Measurements from ENCODE around the gene ATP6V1G1. TPM values are rescaled to one million over a fixed set of nuclear protein-coding genes. Genes with fewer than 3 reads are reported as not detected.

The ATP6V1G1 gene
- polyA plus RNA-seq, 1 donor (not counting 4 experiments of a cell fraction or from before 2014, with no cell fraction given), result 214 TPM

- Histone ChIP-seq H3K4me3 (ENCODE audit: control insufficient read depth in 2 of 3, extremely low read depth in 1 of 3, insufficient read depth in 2 of 3, low read depth in 1 of 3, low read length in 3 of 3) (no peak overlapping the region), H3K27ac (ENCODE audit: control insufficient read depth, insufficient read depth, low read length) (no peak overlapping the region), H4K20me1 (ENCODE audit: control insufficient read depth, extremely low read depth, insufficient read depth, low read length) (no peaks in the 10 kb centered on the region), H3K9me3 (ENCODE audit: control insufficient read depth, low read depth, low read length) (no peaks in the 10 kb centered on the region), H3K36me3 (ENCODE audit: control insufficient read depth in 2 of 2, extremely low read depth in 1 of 2, insufficient read depth in 2 of 2, low read length in 2 of 2) (peaks cover 0 to 9% of the 10 kb centered on the region in 2 experiments), H2AFZ (ENCODE audit: control insufficient read depth, low read length) (no peak overlapping the region), H3K79me2 (ENCODE audit: control insufficient read depth, insufficient read depth, low read length) (no peaks in the 10 kb centered on the region), H3K4me1 (ENCODE audit: control insufficient read depth, extremely low read depth, insufficient read depth, low read length) (no peaks in the 10 kb centered on the region), H3K27me3 (ENCODE audit: control insufficient read depth, extremely low read depth, insufficient read depth, low read length) (no peaks in the 10 kb centered on the region), H3K9me1 (ENCODE audit: control insufficient read depth, extremely low read depth, insufficient read depth, low read length) (no peaks in the 10 kb centered on the region), H3K4me2 (ENCODE audit: control insufficient read depth, extremely low read depth, insufficient read depth, low read depth, low read length) (no peak overlapping the region), H3K9ac (ENCODE audit: control insufficient read depth, extremely low read depth, insufficient read depth, low read length) (no peak overlapping the region)
- TF ChIP-seq EZH2 (IDR thresholded peaks at IDR 0.05; ENCODE audit: low read length) (no peak), CTCF (optimal IDR thresholded peaks at IDR 0.05 in 1 of 3, IDR thresholded peaks at IDR 0.05 in 1 of 3, conservative IDR thresholded peaks at IDR 0.05 in 1 of 3; ENCODE audit: extremely low read depth in 1 of 3, insufficient read depth in 2 of 3, low read length in 3 of 3) (no peak)
- FAIRE-seq, result no peak
- no peak for DNase-seq (ENCODE audit: low read depth, low spot score)
- dilution Hi-C loops (cut with MboI; ENCODE audit: extremely low pct_ligation_motif_present, low sequenced_read_pairs), result no loop called here
Measured at GRCh38 chr9:114641967-114642366, 54.4 kb downstream of the ATP6V1G1 start.

DNA sequence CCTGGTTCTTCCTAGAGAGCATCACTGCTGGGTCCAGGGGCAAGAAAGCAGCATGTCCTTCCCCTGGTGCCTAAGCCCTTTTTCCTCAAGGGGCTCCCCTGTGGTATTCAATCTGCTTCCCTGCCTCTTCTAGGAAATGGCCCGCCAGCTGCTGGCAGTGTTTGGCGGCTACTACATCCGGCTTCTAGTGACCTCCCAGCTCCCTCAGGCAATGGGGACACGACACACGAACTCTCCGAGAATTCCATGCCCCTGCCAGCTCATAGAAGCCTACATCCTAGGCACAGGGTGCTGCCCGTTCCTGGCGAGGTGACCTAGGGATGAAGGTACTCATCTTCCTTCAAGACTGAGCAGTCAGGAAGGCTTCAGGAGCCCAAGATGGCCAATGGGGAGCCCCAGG lies 55.4 kb downstream of the ATP6V1G1 start:
- Histone ChIP-seq H3K9ac (ENCODE audit: control insufficient read depth, extremely low read depth, insufficient read depth, low read length) (no peak overlapping the region), H2AFZ (ENCODE audit: control insufficient read depth, low read length) (no peak overlapping the region), H3K36me3 (ENCODE audit: control insufficient read depth in 2 of 2, extremely low read depth in 1 of 2, insufficient read depth in 2 of 2, low read length in 2 of 2) (peaks cover 0 to 9% of the 10 kb centered on the region in 2 experiments), H3K4me3 (ENCODE audit: control insufficient read depth in 2 of 3, extremely low read depth in 1 of 3, insufficient read depth in 2 of 3, low read depth in 1 of 3, low read length in 3 of 3) (no peak overlapping the region), H3K27ac (ENCODE audit: control insufficient read depth, insufficient read depth, low read length) (no peak overlapping the region), H3K79me2 (ENCODE audit: control insufficient read depth, insufficient read depth, low read length) (no peaks in the 10 kb centered on the region), H3K9me1 (ENCODE audit: control insufficient read depth, extremely low read depth, insufficient read depth, low read length) (no peaks in the 10 kb centered on the region), H3K4me2 (ENCODE audit: control insufficient read depth, extremely low read depth, insufficient read depth, low read depth, low read length) (no peak overlapping the region), H3K4me1 (ENCODE audit: control insufficient read depth, extremely low read depth, insufficient read depth, low read length) (no peaks in the 10 kb centered on the region), H4K20me1 (ENCODE audit: control insufficient read depth, extremely low read depth, insufficient read depth, low read length) (no peaks in the 10 kb centered on the region), H3K27me3 (ENCODE audit: control insufficient read depth, extremely low read depth, insufficient read depth, low read length) (no peaks in the 10 kb centered on the region), H3K9me3 (ENCODE audit: control insufficient read depth, low read depth, low read length) (no peaks in the 10 kb centered on the region)
- no peak for FAIRE-seq
- TF ChIP-seq EZH2 (IDR thresholded peaks at IDR 0.05; ENCODE audit: low read length) (no peak), CTCF (optimal IDR thresholded peaks at IDR 0.05 in 1 of 3, IDR thresholded peaks at IDR 0.05 in 1 of 3, conservative IDR thresholded peaks at IDR 0.05 in 1 of 3; ENCODE audit: extremely low read depth in 1 of 3, insufficient read depth in 2 of 3, low read length in 3 of 3) (no peak)
- no peak for DNase-seq (ENCODE audit: low read depth, low spot score)
- dilution Hi-C loops (cut with MboI; ENCODE audit: extremely low pct_ligation_motif_present, low sequenced_read_pairs), result no loop called here
